B cell (primary cell): Measurements from ENCODE around the gene DDX10.

ENCODE experiments used
- CTCF ChIP-seq: fragments of 200-600 bp; IDR thresholded peaks from one replicate; pipeline ENCODE4 v1.8.0; 2022; ENCODE audit warnings: antibody characterized with exemption, mild to moderate bottlenecking
- EZH2 ChIP-seq: IDR thresholded peaks from 2 replicates; pipeline ENCODE4 v1.6.1; 2012; ENCODE audit warnings: borderline replicate concordance, low read depth, mild to moderate bottlenecking, moderate library complexity, low read length; ENCODE audit not compliant: insufficient read depth, poor library complexity, severe bottlenecking

GRCh38 chr11:108648528-108648885 lies 16.4 kb upstream of the DDX10 start:
- peak; percentile 17 for TF ChIP-seq CTCF
- TF ChIP-seq EZH2, result no peak
